Subcutaneous abdominal adipose tissue (tissue), 5 donors: ENCODE data around the gene ZNF407.

Source experiments
- H3K27ac ChIP-seq: one replicate; pipeline ENCODE4 v1.7.0; 2013; ENCODE audit warnings: low read depth, mild to moderate bottlenecking, inconsistent platforms, low read length, moderate library complexity
- H3K27me3 ChIP-seq, 5 donors: one replicate each; pipeline ENCODE4 v1.7.0; 2013; ENCODE audit warnings: low read length in 5 of 5, inconsistent platforms in 1 of 5; ENCODE audit not compliant: control insufficient read depth in 5 of 5, insufficient read depth in 4 of 5
- H3K36me3 ChIP-seq, 5 donors: one replicate each; pipeline ENCODE4 v1.7.0; 2013; ENCODE audit warnings: low read length in 5 of 5; ENCODE audit not compliant: control insufficient read depth in 5 of 5, insufficient read depth in 5 of 5
- H3K4me1 ChIP-seq, 5 donors: one replicate each; pipeline ENCODE4 v1.7.0; 2013; ENCODE audit warnings: low read length in 5 of 5, mild to moderate bottlenecking in 3 of 5, moderate library complexity in 1 of 5; ENCODE audit not compliant: control insufficient read depth in 5 of 5, insufficient read depth in 5 of 5
- H3K4me3 ChIP-seq, 5 donors: one replicate each; pipeline ENCODE4 v1.7.0; 2013; ENCODE audit warnings: low read length in 5 of 5, low read depth in 1 of 5
- H3K9ac ChIP-seq, 5 donors: one replicate each; pipeline ENCODE4 v1.7.0; 2013; ENCODE audit warnings: low read length in 5 of 5, mild to moderate bottlenecking in 4 of 5, moderate library complexity in 3 of 5
- H3K9me3 ChIP-seq, 5 donors: one replicate each; pipeline ENCODE4 v1.7.0; 2013; ENCODE audit warnings: low read length in 5 of 5; ENCODE audit not compliant: control insufficient read depth in 5 of 5
- donor health status: healthy.
- donor health status: healthy.
- donor health status: healthy.
- donor health status: healthy.
- donor health status: healthy.

ZNF407 gene

GRCh38 chr18:74579496-74580065 is 18.1 kb upstream of the ZNF407 start:
- Histone ChIP-seq H3K27ac (no peak overlapping the region), H3K36me3 (no peaks in the 10 kb centered on the region), H3K9me3 (no peaks in the 10 kb centered on the region), H3K4me1 (peaks cover 0 to 13% (median 0%) of the 10 kb centered on the region in 5 donors), H3K9ac (no peak overlapping the region), H3K4me3 (no peak overlapping the region), H3K27me3 (peaks cover 0 to 6% (median 2%) of the 10 kb centered on the region in 5 donors)

DNA sequence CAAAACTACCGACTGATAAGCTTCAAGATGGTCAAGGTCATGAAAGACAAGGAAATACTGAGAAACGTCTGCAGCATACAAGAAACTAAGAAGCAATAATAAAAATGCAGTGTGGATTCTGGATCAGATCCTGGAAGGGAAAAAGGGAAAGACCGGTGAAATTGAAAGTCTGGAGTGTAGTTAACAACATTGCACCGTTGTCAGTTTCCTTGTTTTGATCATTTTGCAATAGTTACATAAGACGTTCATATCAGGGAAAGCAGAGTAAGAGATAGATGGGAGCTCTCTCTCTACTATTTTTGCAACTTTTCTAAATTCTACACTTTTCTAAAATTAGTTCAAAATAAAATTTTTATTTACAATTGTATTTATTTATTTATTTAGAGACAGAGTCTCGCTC is 15.0 kb upstream of the ZNF407 start:
- Histone ChIP-seq H3K36me3 (no peaks in the 10 kb centered on the region), H3K27ac (no peak overlapping the region)

GRCh38 chr18:74587441-74587840 is 10.2 kb upstream of the ZNF407 start:
- Histone ChIP-seq H3K4me1 (peaks cover 0 to 5% (median 0%) of the 10 kb centered on the region in 5 donors), H3K36me3 (no peaks in the 10 kb centered on the region)

More for the DNA sequence above, 15.0 kb upstream of the ZNF407 start:
- peaks cover 0 to 6% (median 2%) of the 10 kb centered on the region in 5 donors for H3K27me3 ChIP-seq
- no peaks in the 10 kb centered on the region for H3K9me3 ChIP-seq
- no peak overlapping the region for H3K9ac ChIP-seq
- H3K4me3 ChIP-seq = no peak overlapping the region
- H3K4me1 ChIP-seq = peaks cover 0 to 13% (median 0%) of the 10 kb centered on the region in 5 donors

DNA sequence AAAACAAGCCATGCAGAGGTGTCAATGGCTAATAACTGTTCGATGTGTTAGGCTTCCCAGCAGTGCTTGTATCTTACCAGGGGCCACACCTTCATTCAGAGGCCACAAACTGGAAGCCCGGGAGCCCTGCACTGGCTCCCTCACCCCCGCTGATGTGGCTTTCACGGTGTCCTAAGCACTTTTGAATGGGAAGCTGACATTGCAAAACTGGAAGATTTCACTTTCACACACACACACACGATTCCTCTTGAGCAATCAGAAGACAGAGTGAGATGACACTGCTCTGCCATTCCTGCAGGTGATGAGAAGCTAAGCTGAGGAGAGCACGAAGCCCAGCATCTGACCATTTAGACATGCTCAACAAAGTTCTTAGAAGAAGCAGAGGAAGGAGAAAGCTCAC is 8.6 kb upstream of the ZNF407 start:
- Histone ChIP-seq H3K9ac (no peak overlapping the region), H3K27ac (no peak overlapping the region), H3K9me3 (no peaks in the 10 kb centered on the region), H3K4me1 (peaks cover 0 to 5% (median 0%) of the 10 kb centered on the region in 5 donors), H3K36me3 (peaks cover 3 to 13% (median 7%) of the 10 kb centered on the region in 5 donors), H3K4me3 (no peak overlapping the region), H3K27me3 (no peaks in the 10 kb centered on the region)

More at GRCh38 chr18:74587441-74587840, 10.2 kb upstream of the ZNF407 start:
- Histone ChIP-seq H3K27me3 (peaks cover 0 to 3% (median 0%) of the 10 kb centered on the region in 5 donors), H3K4me3 (no peak overlapping the region), H3K9me3 (no peaks in the 10 kb centered on the region), H3K27ac (no peak overlapping the region), H3K9ac (no peak overlapping the region)

DNA sequence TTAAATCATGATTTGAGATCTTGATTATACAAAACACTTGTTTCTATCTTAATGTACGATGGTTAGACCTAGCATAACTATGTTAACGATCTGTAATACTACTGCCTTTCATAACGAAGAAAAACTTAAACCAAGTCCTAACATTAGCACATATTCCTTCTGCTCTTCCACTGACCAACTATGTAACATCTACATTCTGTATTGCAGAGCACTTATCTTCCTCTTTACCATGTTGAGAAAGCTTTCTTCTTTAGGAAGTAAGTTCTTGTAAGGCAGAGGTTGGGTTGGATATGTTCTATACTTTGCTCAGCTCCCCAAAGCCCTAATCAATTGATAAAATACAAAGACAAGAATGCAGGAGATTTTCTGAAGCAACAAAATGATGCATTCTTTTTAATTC is 7.9 kb upstream of the ZNF407 start:
- H3K27ac ChIP-seq = no peak overlapping the region
- no peak overlapping the region for H3K4me3 ChIP-seq
- H3K27me3 ChIP-seq = no peaks in the 10 kb centered on the region
- H3K9me3 ChIP-seq = no peaks in the 10 kb centered on the region
- no peak overlapping the region for H3K9ac ChIP-seq
- peaks cover 0 to 5% (median 0%) of the 10 kb centered on the region in 5 donors for H3K4me1 ChIP-seq
- H3K36me3 ChIP-seq = peaks cover 3 to 13% (median 7%) of the 10 kb centered on the region in 5 donors

- Histone ChIP-seq H3K9ac (no peak overlapping the region), H3K4me1 (peaks cover 0 to 12% (median 4%) of the 10 kb centered on the region in 5 donors), H3K9me3 (no peaks in the 10 kb centered on the region), H3K27ac (no peak overlapping the region), H3K36me3 (peaks cover 3 to 13% (median 7%) of the 10 kb centered on the region in 5 donors), H3K4me3 (no peak overlapping the region), H3K27me3 (no peaks in the 10 kb centered on the region)
Measured at GRCh38 chr18:74590671-74591070, 7.0 kb upstream of the ZNF407 start.

GRCh38 chr18:74595431-74595830 is 2.2 kb upstream of the ZNF407 start:
- Histone ChIP-seq H3K9me3 (no peaks in the 10 kb centered on the region), H3K4me1 (peaks cover 0 to 31% (median 29%) of the 10 kb centered on the region in 5 donors), H3K27ac (no peak overlapping the region), H3K4me3 (peak overlapping the region in 1 of 5 donors; percentile 13), H3K36me3 (peaks cover 3 to 13% (median 7%) of the 10 kb centered on the region in 5 donors), H3K9ac (peak overlapping the region in 1 of 5 donors; percentile 15), H3K27me3 (no peaks in the 10 kb centered on the region)

GRCh38 chr18:74597034-74597661 is 522 bp upstream of the ZNF407 start:
- H3K36me3 ChIP-seq = peaks cover 3 to 13% (median 7%) of the 10 kb centered on the region in 5 donors
- H3K4me3 ChIP-seq = peak overlapping the region; percentile 89 to 96 (median 93)
- H3K27me3 ChIP-seq = no peaks in the 10 kb centered on the region
- H3K27ac ChIP-seq = peak overlapping the region; percentile 97
- peak overlapping the region; percentile 93 to 99 (median 99) for H3K9ac ChIP-seq
- H3K9me3 ChIP-seq = no peaks in the 10 kb centered on the region
- peaks cover 0 to 31% (median 29%) of the 10 kb centered on the region in 5 donors for H3K4me1 ChIP-seq

DNA sequence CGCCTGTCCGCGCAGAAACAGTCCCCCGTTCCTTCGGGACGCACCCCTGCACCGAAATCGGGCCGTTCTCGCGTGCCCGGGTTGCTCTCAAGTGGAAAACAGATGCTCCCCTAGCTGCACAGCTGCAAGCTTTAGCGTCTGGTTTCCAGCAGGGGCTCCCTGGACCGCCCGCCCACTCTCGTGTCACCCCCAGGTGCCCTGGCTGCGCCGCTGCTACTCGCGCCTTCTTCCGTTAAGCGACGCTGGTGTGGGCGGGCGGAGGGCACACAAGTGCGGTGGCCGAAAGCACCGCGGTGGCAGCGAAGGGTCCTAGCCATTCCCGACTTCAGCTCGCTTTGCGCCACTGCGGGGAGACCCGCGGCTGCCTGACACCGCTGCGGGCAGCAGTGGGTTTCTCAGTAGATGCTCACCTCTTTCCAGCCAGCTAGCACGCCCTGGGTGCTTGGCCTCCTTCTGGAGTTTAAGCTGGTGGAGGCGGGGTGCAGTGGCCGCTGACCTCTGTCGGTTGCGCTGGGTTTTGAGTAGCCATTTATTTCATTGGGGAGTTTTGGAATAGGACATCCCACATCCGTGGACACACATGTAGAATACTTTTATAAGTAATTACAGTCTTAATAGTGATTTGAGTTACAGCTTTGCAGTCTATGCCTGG is 806 bp downstream of the ZNF407 start:
- Histone ChIP-seq H3K9me3 (no peaks in the 10 kb centered on the region), H3K27me3 (no peaks in the 10 kb centered on the region), H3K9ac (peak overlapping the region; percentile 49 to 99 (median 89)), H3K4me3 (peak overlapping the region; percentile 61 to 96 (median 93)), H3K36me3 (peaks cover 0 to 5% (median 2%) of the 10 kb centered on the region in 5 donors), H3K27ac (peak overlapping the region; percentile 97), H3K4me1 (peaks cover 0 to 31% (median 29%) of the 10 kb centered on the region in 5 donors)

DNA sequence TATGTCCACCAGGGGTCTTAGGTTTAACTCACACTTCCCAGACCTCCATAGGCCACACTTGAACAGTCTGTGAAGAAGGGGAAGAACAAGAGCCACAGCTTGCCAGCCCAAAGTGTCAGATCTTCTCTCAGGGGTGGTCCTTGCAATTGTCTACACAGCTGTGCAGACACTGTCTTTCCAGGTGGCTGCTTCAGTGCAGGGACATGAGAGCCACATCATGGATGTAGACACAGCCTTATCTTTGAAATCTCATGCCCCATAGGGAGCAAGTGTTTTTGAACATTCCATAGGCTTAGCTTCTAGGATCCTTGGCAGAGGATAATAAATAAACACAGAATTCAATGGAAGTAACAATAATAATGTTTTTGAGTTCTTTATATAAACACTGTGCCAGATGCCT is 6.7 kb downstream of the ZNF407 start:
- no peak overlapping the region for H3K4me3 ChIP-seq
- peaks cover 0 to 9% (median 3%) of the 10 kb centered on the region in 5 donors for H3K4me1 ChIP-seq
- H3K27me3 ChIP-seq = no peaks in the 10 kb centered on the region
- H3K36me3 ChIP-seq = no peaks in the 10 kb centered on the region
- no peak overlapping the region for H3K27ac ChIP-seq
- no peak overlapping the region for H3K9ac ChIP-seq
- H3K9me3 ChIP-seq = no peaks in the 10 kb centered on the region
